SK-N-MC (cell line): Measurements from ENCODE around the gene PSEN1.

ENCODE experiments used
- EZH2 ChIP-seq: fragments of 200-600 bp; sonication (generic); IDR thresholded peaks from one replicate; pipeline ENCODE4 v1.6.1; 2017; ENCODE audit warnings: antibody characterized with exemption
- FOXP2 ChIP-seq: optimal IDR thresholded peaks from 2 replicates; pipeline ENCODE3; 2011; ENCODE audit warnings: mild to moderate bottlenecking, moderate library complexity; ENCODE audit not compliant: insufficient read depth; ENCODE audit errors: extremely low read length, control extremely low read depth
- POLR2AphosphoS5 ChIP-seq: IDR thresholded peaks from 2 replicates; pipeline ENCODE4 v1.6.1; 2012; ENCODE audit warnings: mild to moderate bottlenecking, low read depth, low read length, borderline replicate concordance

DNA sequence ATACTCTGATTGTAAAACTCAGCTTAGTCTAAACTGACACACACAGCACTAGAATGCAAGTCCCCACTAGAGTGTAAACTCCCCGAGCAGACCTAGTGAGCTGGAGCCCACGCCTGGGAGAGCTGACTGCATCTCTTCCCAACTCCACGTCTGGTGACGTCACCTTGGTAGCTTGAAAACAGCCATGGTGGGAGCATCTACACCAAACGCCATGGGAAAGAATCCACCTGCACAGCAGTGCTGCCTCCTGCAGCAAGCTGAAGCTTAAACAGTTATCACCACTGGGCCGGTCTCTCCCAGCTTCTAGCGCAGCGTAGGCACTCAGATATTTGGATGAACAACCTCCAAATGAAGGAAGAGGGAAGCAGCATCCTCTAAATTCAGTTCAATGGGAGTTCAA lies 96.7 kb downstream of the PSEN1 start:
- TF ChIP-seq POLR2AphosphoS5, result no peak
- no peak for TF ChIP-seq EZH2
- no peak for TF ChIP-seq FOXP2
